HEK293 (cell line): ENCODE measurements around the gene SSMEM1.

Experiments used
- ZBTB1 ChIP-seq: fragments of 450-650 bp; formaldehyde crosslinking; IDR thresholded peaks from 2 replicates; pipeline ENCODE4 v1.5.1; 2016; ENCODE audit warnings: missing biosample characterization, missing genetic modification characterization
- ZBTB17 ChIP-seq: fragments of 450-650 bp; formaldehyde crosslinking; IDR thresholded peaks from 2 replicates; pipeline ENCODE4 v1.5.1; 2016; ENCODE audit warnings: missing biosample characterization, missing genetic modification characterization
- ZNF175 ChIP-seq: fragments of 450-650 bp; formaldehyde crosslinking; IDR thresholded peaks from 2 replicates; pipeline ENCODE4 v1.5.1; 2016; ENCODE audit warnings: missing biosample characterization, missing genetic modification characterization
- ZNF350 ChIP-seq: fragments of 450-650 bp; formaldehyde crosslinking; IDR thresholded peaks from 2 replicates; pipeline ENCODE4 v1.5.0; 2017; ENCODE audit warnings: missing biosample characterization, mild to moderate bottlenecking, missing genetic modification characterization
- ZNF549 ChIP-seq: fragments of 450-650 bp; IDR thresholded peaks from 2 replicates; pipeline ENCODE4 v1.5.1; 2018; ENCODE audit warnings: missing biosample characterization, missing genetic modification characterization, mild to moderate bottlenecking, inconsistent platforms, moderate library complexity
- TF ChIP-seq, protein P1 (sequence below): fragments of 450-650 bp; formaldehyde crosslinking; IDR thresholded peaks from 2 replicates; pipeline ENCODE4 v1.5.1; 2016; ENCODE audit warnings: missing biosample characterization, missing genetic modification characterization
- TF ChIP-seq, protein P2 (sequence below): fragments of 450-650 bp; formaldehyde crosslinking; IDR thresholded peaks from 2 replicates; pipeline ENCODE4 v1.5.1; 2016; ENCODE audit warnings: missing biosample characterization, missing genetic modification characterization
- TF ChIP-seq, protein P3 (sequence below): fragments of 450-650 bp; formaldehyde crosslinking; IDR thresholded peaks from 2 replicates; pipeline ENCODE4 v1.5.1; 2016; ENCODE audit warnings: missing biosample characterization, missing genetic modification characterization
- TF ChIP-seq, protein P4 (sequence below): fragments of 450-650 bp; formaldehyde crosslinking; IDR thresholded peaks from 2 replicates; pipeline ENCODE4 v1.5.1; 2016; ENCODE audit warnings: missing biosample characterization, missing genetic modification characterization

DNA sequence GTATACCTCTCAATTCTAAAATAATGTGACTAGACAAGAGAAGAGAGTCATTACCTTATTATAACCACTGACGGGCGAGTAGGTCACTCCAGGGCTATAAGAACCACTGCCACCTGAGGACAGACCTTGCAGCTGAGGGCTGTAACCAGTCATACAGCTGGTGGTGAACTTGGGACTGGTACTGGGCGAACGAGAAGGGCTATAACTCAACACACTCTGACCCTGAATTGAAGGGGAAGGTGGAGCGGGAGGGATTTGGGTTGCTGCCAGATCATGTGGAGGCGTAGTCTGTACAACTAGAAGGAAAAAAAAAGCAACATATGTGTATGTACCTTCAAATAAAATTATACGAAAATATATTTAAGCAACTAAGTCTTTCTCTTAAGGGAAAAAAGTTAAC is 5.9 kb upstream of the SSMEM1 start:
- TF ChIP-seq, protein P1, sequence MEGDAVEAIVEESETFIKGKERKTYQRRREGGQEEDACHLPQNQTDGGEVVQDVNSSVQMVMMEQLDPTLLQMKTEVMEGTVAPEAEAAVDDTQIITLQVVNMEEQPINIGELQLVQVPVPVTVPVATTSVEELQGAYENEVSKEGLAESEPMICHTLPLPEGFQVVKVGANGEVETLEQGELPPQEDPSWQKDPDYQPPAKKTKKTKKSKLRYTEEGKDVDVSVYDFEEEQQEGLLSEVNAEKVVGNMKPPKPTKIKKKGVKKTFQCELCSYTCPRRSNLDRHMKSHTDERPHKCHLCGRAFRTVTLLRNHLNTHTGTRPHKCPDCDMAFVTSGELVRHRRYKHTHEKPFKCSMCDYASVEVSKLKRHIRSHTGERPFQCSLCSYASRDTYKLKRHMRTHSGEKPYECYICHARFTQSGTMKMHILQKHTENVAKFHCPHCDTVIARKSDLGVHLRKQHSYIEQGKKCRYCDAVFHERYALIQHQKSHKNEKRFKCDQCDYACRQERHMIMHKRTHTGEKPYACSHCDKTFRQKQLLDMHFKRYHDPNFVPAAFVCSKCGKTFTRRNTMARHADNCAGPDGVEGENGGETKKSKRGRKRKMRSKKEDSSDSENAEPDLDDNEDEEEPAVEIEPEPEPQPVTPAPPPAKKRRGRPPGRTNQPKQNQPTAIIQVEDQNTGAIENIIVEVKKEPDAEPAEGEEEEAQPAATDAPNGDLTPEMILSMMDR, result no peak
- no peak for TF ChIP-seq ZBTB1 (tag by site-specific recombination)
- TF ChIP-seq ZNF549, result no peak
- TF ChIP-seq, protein P2, sequence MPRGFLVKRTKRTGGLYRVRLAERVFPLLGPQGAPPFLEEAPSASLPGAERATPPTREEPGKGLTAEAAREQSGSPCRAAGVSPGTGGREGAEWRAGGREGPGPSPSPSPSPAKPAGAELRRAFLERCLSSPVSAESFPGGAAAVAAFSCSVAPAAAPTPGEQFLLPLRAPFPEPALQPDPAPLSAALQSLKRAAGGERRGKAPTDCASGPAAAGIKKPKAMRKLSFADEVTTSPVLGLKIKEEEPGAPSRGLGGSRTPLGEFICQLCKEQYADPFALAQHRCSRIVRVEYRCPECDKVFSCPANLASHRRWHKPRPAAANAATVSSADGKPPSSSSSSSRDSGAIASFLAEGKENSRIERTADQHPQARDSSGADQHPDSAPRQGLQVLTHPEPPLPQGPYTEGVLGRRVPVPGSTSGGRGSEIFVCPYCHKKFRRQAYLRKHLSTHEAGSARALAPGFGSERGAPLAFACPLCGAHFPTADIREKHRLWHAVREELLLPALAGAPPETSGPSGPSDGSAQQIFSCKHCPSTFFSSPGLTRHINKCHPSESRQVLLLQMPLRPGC, result no peak
- TF ChIP-seq ZNF175 (tag by site-specific recombination), result no peak
- TF ChIP-seq, protein P3, sequence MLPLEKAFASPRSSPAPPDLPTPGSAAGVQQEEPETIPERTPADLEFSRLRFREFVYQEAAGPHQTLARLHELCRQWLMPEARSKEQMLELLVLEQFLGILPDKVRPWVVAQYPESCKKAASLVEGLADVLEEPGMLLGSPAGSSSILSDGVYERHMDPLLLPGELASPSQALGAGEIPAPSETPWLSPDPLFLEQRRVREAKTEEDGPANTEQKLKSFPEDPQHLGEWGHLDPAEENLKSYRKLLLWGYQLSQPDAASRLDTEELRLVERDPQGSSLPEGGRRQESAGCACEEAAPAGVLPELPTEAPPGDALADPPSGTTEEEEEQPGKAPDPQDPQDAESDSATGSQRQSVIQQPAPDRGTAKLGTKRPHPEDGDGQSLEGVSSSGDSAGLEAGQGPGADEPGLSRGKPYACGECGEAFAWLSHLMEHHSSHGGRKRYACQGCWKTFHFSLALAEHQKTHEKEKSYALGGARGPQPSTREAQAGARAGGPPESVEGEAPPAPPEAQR (tag by site-specific recombination), result no peak
- TF ChIP-seq ZBTB17 (tag by site-specific recombination), result no peak
- TF ChIP-seq, protein P4, sequence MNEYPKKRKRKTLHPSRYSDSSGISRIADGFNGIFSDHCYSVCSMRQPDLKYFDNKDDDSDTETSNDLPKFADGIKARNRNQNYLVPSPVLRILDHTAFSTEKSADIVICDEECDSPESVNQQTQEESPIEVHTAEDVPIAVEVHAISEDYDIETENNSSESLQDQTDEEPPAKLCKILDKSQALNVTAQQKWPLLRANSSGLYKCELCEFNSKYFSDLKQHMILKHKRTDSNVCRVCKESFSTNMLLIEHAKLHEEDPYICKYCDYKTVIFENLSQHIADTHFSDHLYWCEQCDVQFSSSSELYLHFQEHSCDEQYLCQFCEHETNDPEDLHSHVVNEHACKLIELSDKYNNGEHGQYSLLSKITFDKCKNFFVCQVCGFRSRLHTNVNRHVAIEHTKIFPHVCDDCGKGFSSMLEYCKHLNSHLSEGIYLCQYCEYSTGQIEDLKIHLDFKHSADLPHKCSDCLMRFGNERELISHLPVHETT (tag by site-specific recombination), result no peak
- no peak for TF ChIP-seq ZNF350
